Mesendoderm (in vitro differentiated cells): ENCODE results near the gene NR2E1.

Experiments used
- DNase-seq: peaks from one replicate; pipeline ENCODE4 v3.0.0; 2013
- H2AK5ac ChIP-seq: 2 replicates; pipeline ENCODE4 v1.6.1; 2013; ENCODE audit warnings: low read length, inconsistent platforms
- H2BK120ac ChIP-seq: 2 replicates; pipeline ENCODE4 v1.6.1; 2013; ENCODE audit warnings: low read depth, mild to moderate bottlenecking, low read length, moderate library complexity, mixed read lengths
- H2BK15ac ChIP-seq: replicated peaks from 2 replicates; pipeline ENCODE4 v1.6.1; 2013; ENCODE audit warnings: low read depth, mild to moderate bottlenecking, moderate library complexity
- H2BK5ac ChIP-seq: 2 replicates; pipeline ENCODE4 v1.6.1; 2013; ENCODE audit warnings: low read length, inconsistent platforms
- H3K18ac ChIP-seq: 2 replicates; pipeline ENCODE4 v1.6.1; 2013; ENCODE audit warnings: mild to moderate bottlenecking, low read length, mixed read lengths
- H3K23ac ChIP-seq: one replicate; pipeline ENCODE4 v1.6.1; 2013; ENCODE audit warnings: low read length
- H3K27ac ChIP-seq: 2 replicates; pipeline ENCODE4 v1.5.1; 2013; ENCODE audit warnings: low read depth, mild to moderate bottlenecking, inconsistent platforms, low read length, moderate library complexity
- H3K27me3 ChIP-seq: 2 replicates; pipeline ENCODE4 v1.6.1; 2013; ENCODE audit warnings: low read length, control low read depth, mild to moderate bottlenecking, inconsistent platforms; ENCODE audit not compliant: insufficient read depth, poor library complexity
- H3K36me3 ChIP-seq: 2 replicates; pipeline ENCODE4 v1.6.1; 2013; ENCODE audit warnings: low read length, inconsistent platforms; ENCODE audit not compliant: control insufficient read depth, insufficient read depth
- H3K4ac ChIP-seq: one replicate; pipeline ENCODE4 v1.6.1; 2013; ENCODE audit warnings: low read depth, mild to moderate bottlenecking, low read length, moderate library complexity
- H3K4me1 ChIP-seq: 2 replicates; pipeline ENCODE4 v1.6.1; 2013; ENCODE audit warnings: low read depth, low read length, inconsistent platforms; ENCODE audit not compliant: control insufficient read depth
- H3K4me2 ChIP-seq: 2 replicates; pipeline ENCODE4 v1.6.1; 2013; ENCODE audit warnings: low read length
- H3K4me3 ChIP-seq: 2 replicates; pipeline ENCODE4 v1.5.1; 2013; ENCODE audit warnings: mild to moderate bottlenecking, low read length
- H3K56ac ChIP-seq: one replicate; pipeline ENCODE4 v1.6.1; 2013; ENCODE audit warnings: low read length
- H3K79me1 ChIP-seq: 2 replicates; pipeline ENCODE4 v1.6.1; 2013; ENCODE audit warnings: low read length, inconsistent platforms
- H3K79me2 ChIP-seq: 2 replicates; pipeline ENCODE4 v1.6.1; 2013; ENCODE audit warnings: mild to moderate bottlenecking, low read length; ENCODE audit not compliant: control insufficient read depth, insufficient read depth
- H3K9ac ChIP-seq: 2 replicates; pipeline ENCODE4 v1.6.1; 2013; ENCODE audit warnings: low read length, inconsistent platforms
- H4K5ac ChIP-seq: one replicate; pipeline ENCODE4 v1.6.1; 2013; ENCODE audit warnings: low read length
- H4K8ac ChIP-seq: one replicate; pipeline ENCODE4 v1.6.1; 2013; ENCODE audit warnings: low read depth, mild to moderate bottlenecking, control low read depth, low read length, moderate library complexity
- WGBS: extraction: QIAGEN DNeasy Blood & Tissue Kit; methylation state at CpG from one replicate; pipeline ENCODE4 v1.1.7; 2013; ENCODE audit warnings: low lambda C conversion rate, missing lambda C conversion rate; ENCODE audit not compliant: insufficient coverage; ENCODE audit errors: extremely low coverage; 5-methylcytosine and 5-hydroxymethylcytosine counted together

The NR2E1 gene

GRCh38 chr6:108123946-108124345 is 41.9 kb upstream of the NR2E1 start:
- H3K79me1 ChIP-seq: no peaks in the 10 kb centered on the region
- no peak overlapping the region for H2AK5ac ChIP-seq
- H3K56ac ChIP-seq: no peak overlapping the region
- peaks cover 38% of the 10 kb centered on the region for H3K27me3 ChIP-seq
- H3K18ac ChIP-seq: peak overlapping the region; percentile 64
- H4K5ac ChIP-seq: no peak overlapping the region
- no peak overlapping the region for H4K8ac ChIP-seq
- no peaks in the 10 kb centered on the region for H3K36me3 ChIP-seq
- no peak overlapping the region for H2BK5ac ChIP-seq
- H3K23ac ChIP-seq: no peak overlapping the region
- no peak overlapping the region for H3K4ac ChIP-seq
- H3K27ac ChIP-seq: no peak overlapping the region
- no CpG with 5 or more reads among the region's 7 CpGs for WGBS
- no peak overlapping the region for H3K9ac ChIP-seq
- no peak overlapping the region for H3K4me2 ChIP-seq
- peaks cover 5% of the 10 kb centered on the region for H3K4me1 ChIP-seq
- H2BK120ac ChIP-seq: no peak overlapping the region
- H3K4me3 ChIP-seq: no peak overlapping the region
- H3K79me2 ChIP-seq: no peaks in the 10 kb centered on the region
- no peak overlapping the region for H2BK15ac ChIP-seq
- peak; percentile 74 for DNase-seq

- Histone ChIP-seq H2BK120ac (no peak overlapping the region), H2BK15ac (no peak overlapping the region), H3K4me1 (peaks cover 5% of the 10 kb centered on the region), H3K4me2 (no peak overlapping the region), H3K18ac (no peak overlapping the region), H2AK5ac (no peak overlapping the region), H3K56ac (no peak overlapping the region), H3K27me3 (peaks cover 22% of the 10 kb centered on the region), H2BK5ac (no peak overlapping the region), H3K79me2 (no peaks in the 10 kb centered on the region), H3K9ac (no peak overlapping the region), H3K27ac (no peak overlapping the region), H4K5ac (no peak overlapping the region), H3K23ac (no peak overlapping the region), H3K79me1 (no peaks in the 10 kb centered on the region), H3K4me3 (no peak overlapping the region), H4K8ac (no peak overlapping the region), H3K4ac (no peak overlapping the region), H3K36me3 (no peaks in the 10 kb centered on the region)
- no CpG with 5 or more reads among the region's 1 CpG for WGBS
- DNase-seq: no peak
Measured at GRCh38 chr6:108127056-108127455, 38.8 kb upstream of the NR2E1 start.

GRCh38 chr6:108127826-108128225 is 38.0 kb upstream of the NR2E1 start:
- Histone ChIP-seq H3K4me1 (peaks cover 5% of the 10 kb centered on the region), H3K4ac (no peak overlapping the region), H2BK5ac (no peak overlapping the region), H3K36me3 (no peaks in the 10 kb centered on the region), H3K23ac (no peak overlapping the region), H2BK120ac (no peak overlapping the region), H3K4me3 (no peak overlapping the region), H4K8ac (no peak overlapping the region), H3K9ac (no peak overlapping the region), H3K56ac (no peak overlapping the region), H2BK15ac (no peak overlapping the region), H3K27me3 (peaks cover 19% of the 10 kb centered on the region), H3K18ac (no peak overlapping the region), H3K4me2 (no peak overlapping the region), H3K79me2 (no peaks in the 10 kb centered on the region), H2AK5ac (no peak overlapping the region), H3K79me1 (no peaks in the 10 kb centered on the region), H3K27ac (no peak overlapping the region), H4K5ac (no peak overlapping the region)
- no peak for DNase-seq
- 100% methylated on average over 1 of the region's 2 CpGs for WGBS

- H3K9ac ChIP-seq: no peak overlapping the region
- H3K27ac ChIP-seq: no peak overlapping the region
- H3K23ac ChIP-seq: no peak overlapping the region
- H3K4me3 ChIP-seq: no peak overlapping the region
- no peak overlapping the region for H3K4ac ChIP-seq
- no peak for DNase-seq
- peaks cover 13% of the 10 kb centered on the region for H3K27me3 ChIP-seq
- no peaks in the 10 kb centered on the region for H3K4me1 ChIP-seq
- no peak overlapping the region for H2BK120ac ChIP-seq
- H4K8ac ChIP-seq: no peak overlapping the region
- no peak overlapping the region for H4K5ac ChIP-seq
- H2AK5ac ChIP-seq: no peak overlapping the region
- H2BK15ac ChIP-seq: no peak overlapping the region
- no peak overlapping the region for H3K18ac ChIP-seq
- H3K79me1 ChIP-seq: no peaks in the 10 kb centered on the region
- no peak overlapping the region for H3K56ac ChIP-seq
- no peak overlapping the region for H2BK5ac ChIP-seq
- no peaks in the 10 kb centered on the region for H3K79me2 ChIP-seq
- H3K36me3 ChIP-seq: no peaks in the 10 kb centered on the region
- no peak overlapping the region for H3K4me2 ChIP-seq
Measured at GRCh38 chr6:108130262-108130661, 35.6 kb upstream of the NR2E1 start.

GRCh38 chr6:108132863-108133262 is 33.0 kb upstream of the NR2E1 start:
- no peak overlapping the region for H2AK5ac ChIP-seq
- no peak overlapping the region for H2BK15ac ChIP-seq
- no peak overlapping the region for H4K8ac ChIP-seq
- H3K79me1 ChIP-seq: no peaks in the 10 kb centered on the region
- no peak overlapping the region for H3K4me2 ChIP-seq
- peaks cover 13% of the 10 kb centered on the region for H3K27me3 ChIP-seq
- no peak overlapping the region for H4K5ac ChIP-seq
- H3K27ac ChIP-seq: no peak overlapping the region
- no peak overlapping the region for H3K9ac ChIP-seq
- H3K4me1 ChIP-seq: no peaks in the 10 kb centered on the region
- no peak overlapping the region for H2BK5ac ChIP-seq
- H3K4ac ChIP-seq: no peak overlapping the region
- H3K18ac ChIP-seq: no peak overlapping the region
- H2BK120ac ChIP-seq: no peak overlapping the region
- no peaks in the 10 kb centered on the region for H3K36me3 ChIP-seq
- WGBS: no CpG with 5 or more reads among the region's 4 CpGs
- H3K23ac ChIP-seq: no peak overlapping the region
- no peak for DNase-seq
- H3K79me2 ChIP-seq: no peaks in the 10 kb centered on the region
- no peak overlapping the region for H3K56ac ChIP-seq
- no peak overlapping the region for H3K4me3 ChIP-seq

- no peak overlapping the region for H2BK15ac ChIP-seq
- H3K18ac ChIP-seq: no peak overlapping the region
- H3K4me1 ChIP-seq: no peaks in the 10 kb centered on the region
- no CpG with 5 or more reads among the region's 36 CpGs for WGBS
- H3K79me1 ChIP-seq: no peaks in the 10 kb centered on the region
- no peak overlapping the region for H3K4ac ChIP-seq
- peaks cover 13% of the 10 kb centered on the region for H3K27me3 ChIP-seq
- H3K27ac ChIP-seq: no peak overlapping the region
- no peak overlapping the region for H3K23ac ChIP-seq
- no peak overlapping the region for H4K5ac ChIP-seq
- DNase-seq: peak; percentile 97
- H4K8ac ChIP-seq: no peak overlapping the region
- no peak overlapping the region for H2AK5ac ChIP-seq
- H3K56ac ChIP-seq: peak overlapping the region; percentile 37
- no peak overlapping the region for H2BK120ac ChIP-seq
- no peaks in the 10 kb centered on the region for H3K79me2 ChIP-seq
- peak overlapping the region; percentile 46 for H3K9ac ChIP-seq
- no peak overlapping the region for H3K4me3 ChIP-seq
- no peak overlapping the region for H2BK5ac ChIP-seq
- H3K36me3 ChIP-seq: no peaks in the 10 kb centered on the region
- peak overlapping the region; percentile 17 for H3K4me2 ChIP-seq
Measured at GRCh38 chr6:108133594-108134179, 32.1 kb upstream of the NR2E1 start.
